GM18873 (cell line): ENCODE results near the gene G6PC3.

ENCODE experiments used
- ATAC-seq: cut with Tn5 transposase; IDR thresholded peaks from one replicate; pipeline ENCODE4 v1.9.1; 2021; ENCODE audit warnings: mild to moderate bottlenecking, moderate library complexity, moderate number of reproducible peaks; ENCODE audit not compliant: unreplicated experiment, low FRiP score

The G6PC3 gene

DNA sequence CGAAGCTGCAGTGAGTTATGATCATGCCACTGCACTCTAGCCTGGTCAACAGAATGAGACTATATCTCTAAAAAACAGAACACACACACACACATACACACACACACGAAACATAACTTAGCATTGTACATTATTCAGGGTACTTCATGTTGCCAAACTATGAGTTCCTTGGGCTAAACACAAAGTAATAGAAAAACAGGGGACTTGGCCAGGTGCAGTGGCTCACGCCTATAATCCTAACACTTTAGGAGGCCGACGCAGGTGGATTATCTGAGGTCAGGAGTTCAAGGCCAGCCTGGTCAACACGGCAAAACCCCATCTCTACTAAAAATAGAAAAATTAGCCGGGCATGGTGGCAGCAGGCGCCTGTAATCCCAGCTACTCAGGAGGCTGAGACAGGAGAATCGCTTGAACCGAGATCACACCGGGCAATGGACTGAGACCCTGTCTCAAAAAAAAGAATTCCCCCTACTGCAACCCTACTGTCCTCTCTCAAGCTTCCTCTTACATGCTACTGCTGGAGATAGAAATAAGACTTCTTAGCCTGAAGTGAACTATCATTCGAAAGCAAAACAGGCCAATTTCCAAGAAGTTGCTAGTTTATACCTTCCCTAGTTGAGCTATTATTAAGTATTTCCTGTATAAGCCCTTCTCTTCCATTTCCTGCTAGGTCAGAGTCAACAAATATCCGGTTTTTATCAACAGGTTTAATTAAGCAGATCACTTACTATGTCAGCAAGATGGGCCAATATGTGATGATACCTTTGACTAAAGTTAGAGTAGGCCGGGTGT, 11.2 kb upstream of the G6PC3 start:
- ATAC-seq: no peak

DNA sequence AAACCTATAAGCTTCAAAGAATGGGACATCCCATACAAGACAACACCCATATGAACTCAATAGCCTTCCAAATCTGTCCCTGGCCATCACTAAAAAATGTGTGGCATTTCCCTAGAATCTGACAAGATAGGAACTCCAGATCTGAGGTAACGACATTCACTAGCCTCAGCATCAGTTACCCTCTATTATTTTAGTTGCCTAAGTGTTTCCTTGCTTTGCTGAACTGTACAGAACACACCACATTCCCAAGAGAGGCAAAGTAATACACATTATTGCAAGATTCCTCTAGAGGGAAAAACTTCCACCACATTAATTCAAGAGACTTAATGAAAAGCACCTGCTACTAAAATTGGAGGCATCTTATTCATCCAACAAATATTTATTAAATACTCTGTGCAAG, 9.1 kb upstream of the G6PC3 start:
- ATAC-seq: no peak

DNA sequence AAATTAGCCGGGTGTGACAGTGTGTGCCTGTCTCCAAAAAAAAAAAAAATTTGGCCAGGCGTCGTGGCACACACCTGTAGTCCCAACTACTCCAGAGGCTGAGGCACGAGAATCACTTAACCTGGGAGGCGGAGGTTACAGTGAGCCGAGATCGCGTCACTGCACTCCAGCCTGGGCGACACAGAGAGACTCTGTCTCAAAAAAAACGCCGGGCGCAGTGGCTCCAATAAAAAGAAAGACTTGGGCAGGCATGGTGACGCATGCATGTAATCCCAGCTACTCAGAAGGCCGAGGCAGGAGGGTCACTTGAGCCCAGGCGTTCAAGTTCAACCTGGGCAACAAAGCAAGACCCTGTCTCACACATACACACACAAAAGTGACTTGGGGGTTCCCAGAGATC, 7.7 kb upstream of the G6PC3 start:
- no peak for ATAC-seq

DNA sequence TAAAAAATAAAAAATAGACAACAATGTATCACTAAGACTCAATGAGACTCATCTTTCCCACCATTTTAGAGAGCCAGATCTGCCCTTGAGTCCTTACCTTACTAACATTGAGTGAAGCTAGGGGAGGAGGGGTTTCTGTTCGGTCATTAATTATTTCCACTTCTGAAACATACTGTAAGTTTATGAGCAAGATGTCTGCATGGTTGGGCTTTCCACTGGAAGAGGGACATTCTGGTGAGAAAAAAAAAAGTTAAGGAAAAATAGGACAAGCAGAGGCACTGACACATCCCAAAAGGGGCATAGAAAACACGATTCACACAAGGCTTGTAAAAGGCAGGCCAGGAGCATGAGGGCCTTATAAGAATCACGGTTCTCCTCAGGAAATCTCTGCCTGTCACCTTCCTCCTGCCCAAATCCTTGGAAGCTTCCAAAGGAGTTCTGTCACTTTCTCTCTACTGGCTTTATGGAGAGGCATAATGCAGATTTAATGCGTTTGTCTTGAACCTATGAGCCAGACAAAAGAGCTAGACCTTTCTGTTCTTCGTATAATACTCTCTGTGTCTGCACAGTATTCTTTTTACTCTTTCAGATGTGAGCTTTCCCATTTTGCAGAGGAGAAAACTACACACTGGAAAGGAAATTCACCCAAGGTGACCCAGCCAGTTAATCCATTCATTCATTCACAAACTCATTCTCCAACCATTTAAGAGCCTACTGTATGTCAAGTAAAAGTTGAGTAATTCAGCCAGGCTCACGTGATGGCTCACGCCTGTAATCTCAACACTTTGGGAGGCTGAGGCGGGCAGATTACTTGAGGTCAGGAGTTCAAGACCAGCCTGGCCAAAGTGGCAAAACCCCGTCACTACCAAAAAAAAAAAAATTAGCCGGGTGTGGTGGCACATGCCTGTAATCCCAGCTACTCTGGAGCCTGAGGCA, 6.6 kb upstream of the G6PC3 start:
- no peak for ATAC-seq

DNA sequence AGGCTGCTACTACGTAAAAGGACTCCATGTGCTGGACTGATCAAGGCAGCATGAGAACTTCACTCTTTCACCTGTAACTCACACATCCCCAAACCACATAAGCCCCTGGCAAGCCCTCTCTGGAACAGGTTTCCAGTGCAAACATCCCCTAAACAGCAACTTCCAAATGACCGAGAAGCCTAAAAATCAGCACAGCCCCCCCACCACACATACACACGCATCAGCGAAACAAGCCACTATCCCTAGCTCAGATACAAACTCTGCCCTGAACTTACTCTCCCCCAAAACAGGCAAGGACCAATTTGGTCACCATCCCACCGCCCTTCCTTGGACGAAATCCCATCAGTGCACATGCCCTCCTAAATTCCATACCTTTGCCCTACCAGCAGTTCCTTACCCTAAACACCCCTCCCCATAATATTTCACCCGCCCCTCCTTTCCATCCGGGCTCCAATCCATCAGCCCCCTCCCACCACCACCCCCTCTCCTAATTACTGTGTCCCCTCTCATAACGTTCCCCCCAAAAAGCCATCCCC, 4.8 kb upstream of the G6PC3 start:
- no peak for ATAC-seq

DNA sequence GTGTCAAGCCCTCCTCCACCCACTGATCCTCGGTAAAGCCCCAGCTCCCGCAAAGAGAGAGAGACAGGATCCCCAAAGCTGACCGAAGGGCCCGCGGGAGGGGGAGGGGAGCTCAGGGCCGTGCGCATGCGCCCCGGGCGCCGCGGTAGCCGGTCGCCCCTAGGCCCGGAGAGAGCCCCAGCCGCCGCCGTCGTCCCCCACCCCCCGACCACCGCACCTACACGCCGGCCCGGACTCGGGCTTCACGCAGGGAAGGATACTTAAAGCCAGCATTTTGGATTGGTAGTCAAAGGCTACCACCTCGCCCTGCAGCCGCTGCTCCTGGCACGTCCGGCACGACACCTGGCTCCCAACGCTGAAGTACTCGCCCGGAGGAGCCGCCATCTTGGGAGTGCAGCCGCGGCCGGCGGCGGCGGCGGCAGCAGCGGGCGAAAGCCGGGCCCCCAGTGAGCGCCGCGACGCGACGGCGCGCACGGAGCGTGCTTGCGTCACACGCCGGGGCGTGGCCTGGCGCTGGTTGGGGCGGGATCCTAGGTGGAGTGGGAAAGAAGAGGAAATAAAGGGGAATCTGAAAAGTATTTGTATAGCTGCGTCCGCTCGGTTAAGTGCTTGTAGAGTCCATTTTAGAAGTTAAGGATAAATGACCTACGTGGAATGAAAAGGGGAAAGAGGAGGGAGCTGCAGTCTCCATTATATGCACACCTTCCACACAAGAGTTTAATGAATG, 4.2 kb upstream of the G6PC3 start, which contains the start of gene LSM12:
Gene LSM12 (minus strand): TSS at position 468 of the 727 bp plus-strand sequence. CDS start 84 bp downstream, at position 384.
- ATAC-seq: no peak

DNA sequence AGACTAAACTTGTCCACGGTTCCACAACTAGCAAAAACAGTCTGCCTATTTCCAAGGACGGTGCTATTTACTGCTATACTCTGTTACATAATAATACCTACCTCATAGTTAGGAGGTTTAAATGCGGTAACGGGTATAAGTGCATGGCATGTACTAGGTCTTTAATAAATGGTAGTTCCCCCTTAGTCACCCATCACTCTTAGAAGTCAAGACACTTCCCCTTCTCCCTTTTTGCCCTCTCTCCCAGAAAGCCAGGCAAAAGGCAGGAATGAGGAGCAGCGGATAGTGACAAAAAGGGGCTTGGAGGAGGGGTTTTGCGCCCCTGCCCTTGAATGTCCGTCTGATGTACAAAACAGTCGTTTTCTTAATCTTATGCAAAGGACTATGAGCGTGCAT, 3.0 kb upstream of the G6PC3 start:
- no peak for ATAC-seq

DNA sequence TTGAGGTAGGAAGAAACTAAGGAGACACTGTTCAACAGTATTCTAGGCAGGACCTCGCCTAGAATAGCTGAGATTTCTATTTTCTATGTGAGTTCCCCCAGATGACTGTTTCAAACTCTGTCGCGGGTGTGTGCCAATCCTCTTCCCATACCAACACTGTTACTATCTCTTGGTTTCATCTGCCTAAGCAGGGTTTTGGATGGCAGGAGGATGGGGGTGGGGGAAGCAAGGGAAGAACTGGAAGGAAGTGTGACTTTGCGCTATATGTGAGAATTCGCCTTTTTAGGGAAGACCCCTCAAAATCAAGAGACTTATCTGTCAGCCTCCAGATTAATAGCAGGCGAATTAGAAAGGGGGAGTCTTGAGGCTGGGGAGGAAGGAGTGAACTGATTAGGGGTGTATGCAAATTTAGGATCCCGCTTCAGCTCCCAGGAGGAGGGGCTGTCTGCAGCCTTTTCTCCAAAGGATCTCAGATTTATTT, 521 bp upstream of the G6PC3 start:
- peak; percentile 6 for ATAC-seq

DNA sequence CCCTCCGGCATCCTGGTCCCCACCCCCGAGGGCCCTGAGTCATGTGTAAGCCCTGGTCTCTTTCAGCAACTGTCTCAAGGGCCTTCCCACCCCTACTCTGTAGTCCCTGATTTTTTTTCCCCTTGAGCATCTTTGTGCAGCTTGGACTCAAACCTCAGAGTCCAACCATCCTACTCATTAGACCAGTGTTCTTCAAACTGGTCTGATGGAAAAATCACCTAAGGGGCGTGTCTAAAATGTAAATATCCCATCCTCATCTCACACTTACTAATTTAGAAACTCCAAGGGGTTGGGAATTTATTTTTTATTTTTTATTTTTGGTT, 624 bp downstream of the G6PC3 start:
- ATAC-seq: peak; percentile 11

DNA sequence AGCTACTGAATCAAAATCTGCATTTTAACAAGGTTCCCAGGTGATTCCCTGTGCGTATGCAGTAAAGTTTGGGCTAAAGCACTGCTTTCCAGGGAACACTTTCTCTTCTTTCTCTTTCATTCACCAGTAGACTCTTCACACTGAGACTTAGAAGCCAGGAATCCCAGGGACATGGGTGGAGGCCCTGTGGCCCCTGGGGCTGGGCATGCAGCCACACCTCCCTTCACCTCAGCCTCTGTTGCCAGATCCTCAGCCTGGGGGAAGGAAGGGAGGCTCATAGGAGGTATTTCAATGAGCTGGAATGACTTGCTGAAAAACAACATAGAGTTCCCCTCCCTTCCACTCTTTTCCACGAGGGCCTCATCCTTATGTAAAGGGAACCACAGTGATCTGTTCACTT, 1.2 kb downstream of the G6PC3 start:
- ATAC-seq: no peak

DNA sequence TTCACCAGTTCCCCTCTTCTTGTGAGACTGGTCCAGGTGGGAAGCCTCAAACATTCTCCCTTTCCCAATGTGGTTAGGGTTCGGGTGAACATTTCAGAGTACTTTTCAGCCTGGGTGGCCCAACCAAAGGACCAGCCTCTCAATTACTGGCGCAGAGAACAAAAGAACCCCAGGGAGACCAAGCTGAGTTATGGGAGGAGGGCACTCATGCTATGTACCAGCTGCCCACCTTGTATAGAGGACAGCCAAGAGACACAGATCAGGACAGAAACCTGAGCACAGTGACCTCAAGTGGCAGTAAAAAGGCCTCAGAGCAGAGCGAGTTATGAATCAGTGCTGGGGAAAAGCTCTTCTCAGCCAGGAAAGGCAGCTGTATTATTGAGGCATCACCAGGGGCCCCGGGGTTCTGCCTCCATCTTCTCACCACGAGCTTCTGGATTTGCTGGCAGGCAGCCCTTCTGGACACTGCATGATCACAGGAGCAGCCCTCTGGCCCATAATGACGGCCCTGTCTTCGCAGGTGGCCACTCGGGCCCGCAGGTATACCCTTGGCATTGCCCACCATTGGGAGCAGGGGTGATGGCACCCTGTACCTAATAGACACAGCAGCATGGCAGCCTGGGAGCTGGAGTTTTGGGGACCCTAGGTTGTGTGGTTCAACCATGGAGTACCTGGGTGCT, 3.8 kb downstream of the G6PC3 start:
- ATAC-seq: no peak

DNA sequence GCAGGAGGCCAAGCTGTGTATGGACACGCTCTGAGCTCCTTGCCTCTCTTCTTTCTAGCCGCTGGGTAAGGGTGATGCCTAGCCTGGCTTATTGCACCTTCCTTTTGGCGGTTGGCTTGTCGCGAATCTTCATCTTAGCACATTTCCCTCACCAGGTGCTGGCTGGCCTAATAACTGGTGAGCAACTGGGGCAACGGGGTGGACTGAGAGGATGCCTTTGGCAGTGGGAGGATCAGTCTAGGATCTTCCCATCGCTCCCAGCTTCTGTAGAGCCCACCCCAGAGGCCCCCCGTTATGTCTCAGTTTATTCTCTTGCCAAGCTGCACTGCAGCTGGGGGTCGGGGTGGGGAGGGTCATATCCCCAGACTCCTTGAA, 4.4 kb downstream of the G6PC3 start:
- ATAC-seq: no peak

DNA sequence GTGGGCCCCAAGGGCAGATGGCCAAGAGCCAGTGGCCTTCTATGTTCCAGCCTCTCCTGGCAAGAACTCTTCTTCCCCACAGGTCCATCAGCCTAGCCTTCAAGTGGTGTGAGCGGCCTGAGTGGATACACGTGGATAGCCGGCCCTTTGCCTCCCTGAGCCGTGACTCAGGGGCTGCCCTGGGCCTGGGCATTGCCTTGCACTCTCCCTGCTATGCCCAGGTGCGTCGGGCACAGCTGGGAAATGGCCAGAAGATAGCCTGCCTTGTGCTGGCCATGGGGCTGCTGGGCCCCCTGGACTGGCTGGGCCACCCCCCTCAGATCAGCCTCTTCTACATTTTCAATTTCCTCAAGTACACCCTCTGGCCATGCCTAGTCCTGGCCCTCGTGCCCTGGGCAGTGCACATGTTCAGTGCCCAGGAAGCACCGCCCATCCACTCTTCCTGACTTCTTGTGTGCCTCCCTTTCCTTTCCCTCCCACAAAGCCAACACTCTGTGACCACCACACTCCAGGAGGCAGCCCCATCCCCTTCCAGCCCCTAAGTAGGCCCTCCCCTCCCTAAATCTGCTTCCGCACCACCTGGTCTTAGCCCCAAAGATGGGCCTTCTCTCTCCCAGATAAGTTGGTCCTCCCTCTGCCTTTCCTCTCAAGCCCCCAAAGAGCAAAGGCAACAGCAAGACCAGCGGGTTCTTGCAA, 5.2 kb downstream of the G6PC3 start:
- ATAC-seq: no peak

DNA sequence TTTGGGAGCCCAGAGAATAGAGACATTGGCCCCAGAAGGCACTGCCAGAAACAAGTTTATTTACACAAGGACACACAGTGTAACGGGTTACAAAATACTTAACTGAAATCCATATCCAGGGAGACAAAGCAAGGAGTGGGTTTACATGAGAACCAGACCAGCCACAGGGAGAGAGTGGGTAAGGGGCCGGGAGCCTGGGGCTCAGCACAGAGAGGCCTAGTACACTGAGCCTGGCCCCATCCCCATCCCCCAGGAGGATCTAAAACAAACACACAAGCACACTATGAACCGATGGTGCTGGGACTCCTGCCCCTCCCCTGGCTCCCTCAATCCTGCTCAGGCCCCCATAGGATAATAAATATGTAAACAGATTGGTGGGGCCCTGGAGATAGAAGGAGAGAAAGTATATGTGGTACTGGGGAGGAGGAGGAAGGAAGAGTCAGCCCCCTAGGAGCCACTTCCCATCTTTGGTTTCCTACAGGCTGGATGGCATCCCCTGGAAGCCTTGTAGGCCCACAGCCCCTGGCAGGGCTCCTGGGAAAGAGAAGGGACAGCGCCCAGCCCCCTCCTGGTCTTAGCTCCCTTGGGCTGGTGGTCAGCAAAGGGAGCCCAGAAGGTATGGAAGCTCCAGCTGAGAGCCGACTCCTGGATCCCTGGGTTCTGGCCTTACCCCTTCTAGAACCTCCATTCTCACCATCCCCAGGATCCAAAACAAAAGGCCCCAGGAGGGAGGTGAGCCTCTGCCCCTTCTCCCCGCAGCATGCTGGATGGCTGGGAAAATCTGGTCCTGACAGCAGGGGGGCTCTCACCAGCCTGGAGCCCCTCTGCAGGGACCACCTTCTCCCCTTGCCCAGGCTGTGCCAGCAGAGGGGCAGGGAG, 6.4 kb downstream of the G6PC3 start:
- ATAC-seq: no peak

DNA sequence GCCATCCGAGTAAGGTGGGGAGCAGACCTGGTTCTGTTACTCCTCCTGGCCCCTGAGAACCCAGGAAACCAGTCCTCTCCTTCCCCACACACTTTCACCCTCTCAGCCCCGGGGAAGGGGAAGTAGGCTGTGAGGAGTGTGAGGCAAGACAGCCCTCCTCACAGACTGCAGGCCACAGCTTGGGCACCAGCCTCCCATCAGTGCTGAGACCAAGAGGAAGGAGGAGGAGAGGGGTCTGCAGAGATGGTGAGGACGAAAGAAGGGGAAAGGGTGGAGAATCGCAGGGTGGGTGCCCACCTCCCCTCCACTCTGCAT, 7.0 kb downstream of the G6PC3 start:
- no peak for ATAC-seq

DNA sequence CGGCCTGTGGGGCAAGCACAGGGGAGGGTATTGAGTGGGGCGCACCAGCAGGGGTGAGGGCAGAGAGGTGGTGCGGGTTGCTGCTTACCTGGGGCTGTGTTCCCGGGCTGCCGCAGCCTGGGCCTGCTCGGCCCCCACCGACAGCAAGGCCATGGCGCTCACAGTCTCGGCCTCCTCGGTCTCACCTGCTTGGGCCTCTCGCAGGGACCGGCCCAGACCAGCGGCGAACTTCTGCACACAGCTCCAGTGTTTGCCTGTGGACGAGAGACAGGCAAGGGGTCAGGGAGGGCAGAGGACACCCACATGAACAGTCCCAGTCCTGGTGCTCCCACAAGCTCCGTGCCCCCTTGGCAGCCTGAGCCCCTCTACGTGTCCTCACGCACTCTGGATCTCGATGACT, 7.9 kb downstream of the G6PC3 start:
- ATAC-seq: no peak

DNA sequence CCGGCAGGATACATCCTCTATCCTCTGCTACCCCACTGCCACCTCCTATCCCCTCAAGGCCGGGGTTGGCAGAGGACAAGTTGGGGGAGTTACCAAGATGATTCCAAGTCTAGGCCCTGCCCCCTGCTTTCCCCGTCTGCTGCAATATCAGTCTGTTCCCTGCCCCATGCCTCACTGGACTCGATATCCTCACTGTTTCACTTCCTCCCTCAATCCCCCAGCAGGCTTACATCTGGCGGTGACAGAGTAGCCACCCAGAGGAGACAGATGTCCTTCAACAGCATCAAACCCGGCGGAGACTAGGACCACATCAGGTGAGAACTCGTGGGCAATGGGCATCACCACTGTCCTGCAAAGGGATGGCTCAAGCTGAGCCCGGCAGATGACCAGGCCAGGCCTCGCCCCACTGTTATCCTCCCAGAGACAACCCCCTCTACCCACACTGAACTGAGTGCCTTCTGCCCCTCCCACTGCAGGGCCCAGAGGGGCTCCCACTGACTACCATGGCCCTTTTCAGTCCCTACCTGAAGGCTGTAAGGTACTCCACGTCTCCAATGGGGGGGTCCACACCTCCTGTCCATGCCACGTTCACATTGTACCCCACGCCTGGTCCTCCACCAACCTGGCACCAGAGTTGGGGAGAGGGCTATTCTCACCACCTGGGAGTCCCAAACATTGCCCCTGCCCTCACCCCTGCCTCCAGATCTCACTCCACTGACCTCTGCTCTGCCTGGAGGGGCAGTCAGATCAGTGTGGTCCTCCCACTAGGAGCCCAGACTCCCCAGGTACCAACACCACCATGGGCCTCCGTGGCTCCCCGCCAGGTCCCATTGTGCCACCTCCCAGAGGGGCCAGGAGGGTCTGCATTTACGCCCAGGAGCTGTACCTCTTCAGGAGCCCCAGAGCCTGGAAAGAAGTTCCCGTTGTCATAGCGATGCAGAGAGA, 9.6 kb downstream of the G6PC3 start:
- ATAC-seq: no peak

DNA sequence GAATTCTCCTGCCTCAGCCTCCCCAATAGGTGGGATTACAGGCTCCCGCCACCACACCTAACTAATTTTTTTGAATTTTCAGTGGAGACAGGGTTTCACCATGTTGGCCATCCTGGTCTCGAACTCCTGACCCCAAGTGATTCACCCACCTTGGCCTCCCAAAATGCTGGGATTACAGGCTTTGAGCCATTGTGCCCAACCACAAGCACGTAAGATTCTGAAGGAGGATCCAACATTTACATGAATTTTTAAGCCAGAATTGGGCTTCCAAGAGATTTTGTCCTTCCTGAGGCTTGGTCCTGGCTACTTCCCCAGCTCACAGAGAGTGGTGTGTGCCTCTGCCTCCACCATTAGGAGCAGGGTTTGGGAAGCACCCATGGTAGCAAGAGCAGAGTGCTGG, 11.1 kb downstream of the G6PC3 start:
- no peak for ATAC-seq
